ENCODE data around the gene GLDC. TPM values are rescaled to one million over a fixed set of nuclear protein-coding genes. Genes with fewer than 3 reads are reported as not detected.
A peak's percentile ranks its signal among the peaks of the same experiment; 100 is the strongest.
"Not testable (repeated sequence)": the region's sequence is repeated elsewhere in the genome, so short reads cannot be mapped to it uniquely, and the experiment has no call there.

The GLDC gene
- total and polyA plus RNA-seq, 10 of the 15 experiments (the other 5 are each of a cell fraction or from before 2014, with no cell fraction given): 33.1 to 165 (median 114) TPM

DNA sequence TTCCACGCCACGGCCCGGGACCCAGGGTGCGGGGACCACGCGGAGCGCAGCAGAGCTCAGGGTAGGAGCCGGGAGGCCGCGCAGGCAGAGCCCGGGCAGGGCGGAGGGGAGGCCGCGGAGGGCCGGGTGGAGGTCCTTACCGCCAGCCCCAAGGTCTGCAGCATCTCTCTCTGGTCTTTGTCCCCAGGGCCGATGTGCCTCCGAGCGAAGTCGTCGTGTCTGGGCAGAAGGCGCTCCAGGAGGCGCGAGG is 499 bp downstream of the GLDC start:
- BruUV-seq (replicated peaks); FAIRE-seq; H3K27me3 ChIP-seq (replicated peaks in 1 of 2; ENCODE audit: control insufficient read depth in 2 of 2, insufficient read depth in 2 of 2, low read length in 1 of 2); H4K20me1 ChIP-seq (ENCODE audit: control insufficient read depth, insufficient read depth); H3K9me3 ChIP-seq (replicated peaks; ENCODE audit: control insufficient read depth, insufficient read depth, low read length); in situ Hi-C loops (cut with MboI); H3K4me1 ChIP-seq (ENCODE audit: control insufficient read depth, insufficient read depth, low read length); H3K36me3 ChIP-seq (ENCODE audit: control insufficient read depth in 2 of 2, insufficient read depth in 2 of 2, low read length in 1 of 2); DNase-seq (ENCODE audit: low read depth, low spot score): not testable (repeated sequence)
- Histone ChIP-seq H3K4me3 (peak overlapping the region; percentile 77), H3K9ac (ENCODE audit: control insufficient read depth, insufficient read depth, low read length) (peak overlapping the region; percentile 64), H3K4me2 (ENCODE audit: control insufficient read depth, insufficient read depth) (peak overlapping the region; percentile 48), H2AFZ (ENCODE audit: control insufficient read depth, low read depth, low read length) (peak overlapping the region; percentile 34; the same call in 1 of the 2 replicates), H3K27ac (ENCODE audit: control insufficient read depth, insufficient read depth) (peak overlapping the region; percentile 11; the same call in 1 of the 2 replicates), H3K79me2 (ENCODE audit: control insufficient read depth, insufficient read depth, low read length) (peaks cover 27% of the 10 kb centered on the region)
- CTCF ChIA-PET: interaction anchor here (1.1 to 2.1 kb wide), 2 partner anchors 8 to 11 kb away, joined by 3 to 7 read pairs; no protein-coding TSS in a partner anchor
- peak; percentile 31 for ATAC-seq
- intact Hi-C loops (cut with micrococcal nuclease; ENCODE audit: unreplicated experiment): loop anchor here (2.0 kb wide), 1 partner anchor 46 kb away; no protein-coding TSS in a partner anchor
- 2% methylated on average over 16 of the region's 24 CpGs for WGBS (ENCODE audit: insufficient coverage, insufficient replicate concordance, low lambda C conversion rate, missing lambda C conversion rate)
- POLR2A ChIA-PET: interaction anchor here (1.3 to 3.7 kb wide), 3 partner anchors 12 to 37 kb away, joined by 4 to 17 read pairs (median 7); no protein-coding TSS in a partner anchor
- TF ChIP-seq LARP7 (IDR thresholded peaks at IDR 0.05) (0 out of 2 replicates have a peak, but pooled peaks have one; percentile 41), SMAD5 (IDR thresholded peaks at IDR 0.05; ENCODE audit: low read depth) (0 out of 2 replicates have a peak, but pooled peaks have one; percentile 13), MYC (IDR thresholded peaks at IDR 0.05; ENCODE audit: insufficient read depth, insufficient read length, insufficient replicate concordance, low read length, severe bottlenecking) (peak; percentile 30)
- SMC1A ChIA-PET (ENCODE audit: uncharacterized antibody, unreplicated experiment): interaction anchor here (0.5 to 9.3 kb wide), 14 partner anchors 10 to 228 kb away, joined by 3 to 73 read pairs (median 4); no protein-coding TSS in a partner anchor
- RAD21 ChIA-PET (ENCODE audit: unreplicated experiment): interaction anchor here (0.9 to 6.4 kb wide), 5 partner anchors 12 to 47 kb away, joined by 3 to 59 read pairs (median 3); no protein-coding TSS in a partner anchor

DNA sequence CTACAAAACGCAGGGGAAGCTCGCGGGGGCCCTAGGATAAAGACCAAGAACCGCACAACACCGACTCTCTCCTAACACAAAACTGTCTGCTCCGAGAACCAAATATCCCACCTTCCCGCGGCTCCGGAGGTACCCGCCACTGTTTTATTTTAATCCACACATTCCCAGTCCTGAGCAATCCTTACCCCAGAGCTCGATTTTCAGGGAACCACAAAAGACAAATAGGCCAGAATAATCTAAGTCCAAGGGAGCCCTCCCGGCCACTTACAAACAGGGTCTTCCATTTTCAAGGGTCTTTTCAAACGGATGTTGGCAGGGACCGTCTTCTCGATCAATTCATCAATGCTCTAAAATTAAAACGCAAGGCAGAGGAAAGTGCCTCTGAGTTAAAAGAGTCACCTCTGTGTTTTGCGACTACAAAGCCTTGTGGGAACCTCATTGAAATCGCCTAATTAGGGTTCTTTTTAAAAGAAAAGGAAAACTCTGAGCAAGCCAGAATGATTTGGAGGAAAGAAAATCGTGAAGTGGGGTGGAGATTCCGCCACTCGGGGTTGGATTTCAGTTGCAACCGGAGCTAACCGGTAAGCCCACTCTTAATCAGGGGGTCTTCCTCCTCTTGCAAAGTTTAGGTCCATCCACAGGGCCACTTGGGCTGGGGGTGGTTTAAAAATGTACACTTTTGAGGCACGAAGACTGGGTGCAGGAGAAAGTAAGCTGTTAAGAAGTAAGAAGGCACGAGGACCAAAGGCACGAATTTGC is 1.0 kb downstream of the GLDC start:
- ATAC-seq (no peak), DNase-seq (ENCODE audit: low read depth, low spot score) (no peak), FAIRE-seq (no peak)
- no peaks in the 10 kb centered on the region for H4K20me1 ChIP-seq (ENCODE audit: control insufficient read depth, insufficient read depth)
- intact Hi-C loops (cut with micrococcal nuclease; ENCODE audit: unreplicated experiment): loop anchor here (2.0 kb wide), 1 partner anchor 46 kb away; no protein-coding TSS in a partner anchor
- ChIA-PET POLR2A (interaction anchor here (1.3 to 3.7 kb wide), 4 partner anchors 9 to 37 kb away, joined by 3 to 17 read pairs (median 6); no protein-coding TSS in a partner anchor), CTCF (interaction anchor here (1.0 to 2.1 kb wide), 5 partner anchors 8 to 69 kb away, joined by 3 to 7 read pairs (median 5); no protein-coding TSS in a partner anchor), SMC1A (ENCODE audit: uncharacterized antibody, unreplicated experiment) (interaction anchor here (0.5 to 9.3 kb wide), 16 partner anchors 9 to 229 kb away, joined by 3 to 73 read pairs (median 4); no protein-coding TSS in a partner anchor), RAD21 (ENCODE audit: unreplicated experiment) (interaction anchor here (0.9 to 6.4 kb wide), 8 partner anchors 12 to 66 kb away, joined by 3 to 59 read pairs (median 3); no protein-coding TSS in a partner anchor)
- H3K27me3 ChIP-seq (replicated peaks in 1 of 2; ENCODE audit: control insufficient read depth in 2 of 2, insufficient read depth in 2 of 2, low read length in 1 of 2): no peaks in the 10 kb centered on the region
- H3K36me3 ChIP-seq (ENCODE audit: control insufficient read depth in 2 of 2, insufficient read depth in 2 of 2, low read length in 1 of 2): peaks cover 0 to 4% of the 10 kb centered on the region in 2 experiments; a peak in 1 of 4 replicates
- 16% methylated on average over 26 of the region's 26 CpGs for WGBS (ENCODE audit: insufficient coverage, insufficient replicate concordance, low lambda C conversion rate, missing lambda C conversion rate)
- H3K9ac ChIP-seq (ENCODE audit: control insufficient read depth, insufficient read depth, low read length): peak overlapping the region; percentile 64
- peak overlapping the region; percentile 48 for H3K4me2 ChIP-seq (ENCODE audit: control insufficient read depth, insufficient read depth)
- H3K79me2 ChIP-seq (ENCODE audit: control insufficient read depth, insufficient read depth, low read length): peaks cover 31% of the 10 kb centered on the region
- H3K27ac ChIP-seq (ENCODE audit: control insufficient read depth, insufficient read depth): peak overlapping the region; percentile 11; the same call in 1 of the 2 replicates
- H3K9me3 ChIP-seq (replicated peaks; ENCODE audit: control insufficient read depth, insufficient read depth, low read length): no peaks in the 10 kb centered on the region
- H2AFZ ChIP-seq (ENCODE audit: control insufficient read depth, low read depth, low read length): peak overlapping the region; percentile 34; the same call in 1 of the 2 replicates
- peaks cover 3% of the 10 kb centered on the region; the same call in 1 of the 2 replicates for H3K4me1 ChIP-seq (ENCODE audit: control insufficient read depth, insufficient read depth, low read length)
- peak overlapping the region; percentile 77 for H3K4me3 ChIP-seq
- in situ Hi-C loops (cut with MboI): no loop called here
- BruUV-seq (replicated peaks): no TSS peak
- TF ChIP-seq TCF3 (IDR thresholded peaks at IDR 0.05; ENCODE audit: borderline replicate concordance, insufficient read depth, low read depth, low read length) (no peak), NFYA (IDR thresholded peaks at IDR 0.05; ENCODE audit: borderline replicate concordance, low read depth, low read length) (no peak), CHD1 (IDR thresholded peaks at IDR 0.05; ENCODE audit: low read depth, low read length) (0 out of 2 replicates have a peak, but pooled peaks have one; percentile 11), POLR2AphosphoS2 (IDR thresholded peaks at IDR 0.05; ENCODE audit: low read depth, low read length) (no peak), EZH2 (IDR thresholded peaks at IDR 0.05; ENCODE audit: borderline replicate concordance, control insufficient read depth, low read depth, low read length) (no peak), YY1 (IDR thresholded peaks at IDR 0.05; ENCODE audit: low read depth, low read length) (no peak), MYC (IDR thresholded peaks at IDR 0.05; ENCODE audit: insufficient read depth, insufficient read length, insufficient replicate concordance, low read length, severe bottlenecking) (no peak), NFIC (IDR thresholded peaks at IDR 0.05; ENCODE audit: low read depth, low read length) (no peak), SIN3A (IDR thresholded peaks at IDR 0.05; ENCODE audit: low read depth, low read length) (peak; percentile 25; the same call in 1 of the 2 replicates), WRNIP1 (IDR thresholded peaks at IDR 0.05; ENCODE audit: borderline replicate concordance, low read depth, low read length) (no peak), SUZ12 (IDR thresholded peaks at IDR 0.05; ENCODE audit: unreplicated experiment) (no peak), IKZF1 (conservative IDR thresholded peaks at IDR 0.05) (no peak), RB1 (IDR thresholded peaks at IDR 0.05; ENCODE audit: borderline replicate concordance) (no peak)

Data from GM12878 (cell line).